Esophagus muscularis mucosa (tissue), 3 donors: ENCODE results near the gene FKBP1A.

Experiments
- POLR2A ChIP-seq: fragments of 450-650 bp; IDR thresholded peaks from one replicate; pipeline ENCODE4 v1.6.1; 2017; ENCODE audit warnings: antibody characterized with exemption, moderate library complexity, mild to moderate bottlenecking, low read depth
- POLR2AphosphoS5 ChIP-seq, 2 donors: sonication (generic); formaldehyde crosslinking; IDR thresholded peaks; one replicate each; pipeline ENCODE4 v1.6.1; 2017; ENCODE audit warnings: antibody characterized with exemption in 2 of 2
- TF ChIP-seq, protein P1 (sequence below), 3 experiments: fragments of 200-600 bp in 2 of 3; fragments of 450-650 bp in 1 of 3; sonication (generic) in 2 of 3; IDR thresholded peaks; one replicate each; pipeline ENCODE4 v1.5.1; 2017 to 2019; ENCODE audit warnings: antibody characterized with exemption in 3 of 3, mild to moderate bottlenecking in 2 of 3, moderate library complexity in 1 of 3

- TF ChIP-seq, protein P1, sequence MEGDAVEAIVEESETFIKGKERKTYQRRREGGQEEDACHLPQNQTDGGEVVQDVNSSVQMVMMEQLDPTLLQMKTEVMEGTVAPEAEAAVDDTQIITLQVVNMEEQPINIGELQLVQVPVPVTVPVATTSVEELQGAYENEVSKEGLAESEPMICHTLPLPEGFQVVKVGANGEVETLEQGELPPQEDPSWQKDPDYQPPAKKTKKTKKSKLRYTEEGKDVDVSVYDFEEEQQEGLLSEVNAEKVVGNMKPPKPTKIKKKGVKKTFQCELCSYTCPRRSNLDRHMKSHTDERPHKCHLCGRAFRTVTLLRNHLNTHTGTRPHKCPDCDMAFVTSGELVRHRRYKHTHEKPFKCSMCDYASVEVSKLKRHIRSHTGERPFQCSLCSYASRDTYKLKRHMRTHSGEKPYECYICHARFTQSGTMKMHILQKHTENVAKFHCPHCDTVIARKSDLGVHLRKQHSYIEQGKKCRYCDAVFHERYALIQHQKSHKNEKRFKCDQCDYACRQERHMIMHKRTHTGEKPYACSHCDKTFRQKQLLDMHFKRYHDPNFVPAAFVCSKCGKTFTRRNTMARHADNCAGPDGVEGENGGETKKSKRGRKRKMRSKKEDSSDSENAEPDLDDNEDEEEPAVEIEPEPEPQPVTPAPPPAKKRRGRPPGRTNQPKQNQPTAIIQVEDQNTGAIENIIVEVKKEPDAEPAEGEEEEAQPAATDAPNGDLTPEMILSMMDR (IDR thresholded peaks at IDR 0.05) = no peak
- TF ChIP-seq POLR2A (no peak), POLR2AphosphoS5 (IDR thresholded peaks at IDR 0.05) (no peak)
These were observed 68.2 kb downstream of the FKBP1A start for GRCh38 chr20:1324598-1325172.
